GM23338 (cell line): ENCODE measurements around the gene C19orf81.
"Not testable (repeated sequence)": the region's sequence is repeated elsewhere in the genome, so short reads cannot be mapped to it uniquely, and the experiment has no call there.

Experiments used
- CREB1 ChIP-seq: fragments of 250-450 bp; sonication (Bioruptor Pico); IDR thresholded peaks from 2 replicates; pipeline ENCODE4 v1.5.0; 2020; ENCODE audit warnings: low read depth, mild to moderate bottlenecking, moderate library complexity
- CTCF ChIP-seq, 2 experiments: fragments of 200-600 bp in 1 of 2; sonication (generic) in 1 of 2; conservative IDR thresholded peaks; 2 replicates each; pipeline versions ENCODE4 v1.5.1 to v1.6.1; 2016 to 2017; ENCODE audit warnings: antibody characterized with exemption in 2 of 2, low read depth in 2 of 2, mild to moderate bottlenecking in 2 of 2, moderate library complexity in 1 of 2
- ETS1 ChIP-seq: IDR thresholded peaks from 2 replicates; pipeline ENCODE4 v1.6.1; 2016; ENCODE audit warnings: antibody characterized with exemption
- EZH2 ChIP-seq: fragments of 200-600 bp; sonication (generic); IDR thresholded peaks from one replicate; pipeline ENCODE4 v1.8.0; 2017; ENCODE audit warnings: antibody characterized with exemption, mild to moderate bottlenecking, low read depth; ENCODE audit not compliant: unreplicated experiment
- EZH2phosphoT487 ChIP-seq: fragments of 200-600 bp; sonication (generic); IDR thresholded peaks from one replicate; pipeline ENCODE4 v1.8.1; 2018; ENCODE audit warnings: antibody characterized with exemption; ENCODE audit not compliant: unreplicated experiment
- JUNB ChIP-seq: IDR thresholded peaks from one replicate; pipeline ENCODE4 v1.6.1; 2016; ENCODE audit warnings: antibody characterized with exemption; ENCODE audit not compliant: unreplicated experiment
- NANOG ChIP-seq: IDR thresholded peaks from 2 replicates; pipeline ENCODE4 v1.6.1; 2016; ENCODE audit warnings: antibody characterized with exemption, borderline replicate concordance
- POLR2AphosphoS5 ChIP-seq: IDR thresholded peaks from 2 replicates; pipeline ENCODE4 v1.6.1; 2016; ENCODE audit warnings: antibody characterized with exemption, low read depth
- REST ChIP-seq: IDR thresholded peaks from one replicate; pipeline ENCODE4 v1.6.1; 2018; ENCODE audit warnings: antibody characterized with exemption; ENCODE audit not compliant: unreplicated experiment
- STAT1 ChIP-seq: IDR thresholded peaks from one replicate; pipeline ENCODE4 v1.6.1; 2016; ENCODE audit warnings: antibody characterized with exemption; ENCODE audit not compliant: unreplicated experiment
- ZNF114 ChIP-seq: fragments of 250-450 bp; sonication (Bioruptor Pico); IDR thresholded peaks from 2 replicates; pipeline ENCODE4 v1.5.0; 2020; ENCODE audit warnings: mild to moderate bottlenecking, moderate library complexity
- ZNF331 ChIP-seq: fragments of 250-450 bp; sonication (Bioruptor Pico); IDR thresholded peaks from 2 replicates; pipeline ENCODE4 v1.5.0; 2020; ENCODE audit warnings: low read depth, mild to moderate bottlenecking, moderate library complexity

- TF ChIP-seq CTCF (conservative IDR thresholded peaks at IDR 0.05; ENCODE audit: low read depth in 2 of 2); REST; EZH2; POLR2AphosphoS5; EZH2phosphoT487; JUNB; NANOG; CREB1 (CRISPR knock-in tag); ETS1; STAT1; ZNF331 (CRISPR knock-in tag); ZNF114 (CRISPR knock-in tag): not testable (repeated sequence)
Measured at GRCh38 chr19:50612504-50613404, 36.5 kb upstream of the C19orf81 start.
